K562 (cell line): ENCODE measurements around the gene ADPRHL1. TPM values are rescaled to one million over a fixed set of nuclear protein-coding genes. Genes with fewer than 3 reads are reported as not detected.
A peak's percentile ranks its signal among the peaks of the same experiment; 100 is the strongest.

Experiments used
- ATAC-seq: fragments of 200-7000 bp; cut with Tn5 transposase; 3 replicates; pipeline ENCODE4 v1.9.1; 2020; ENCODE audit warnings: moderate library complexity
- BruUV-seq: library from RNA; stranded (reverse); fragments of 400-500 nt; replicated peaks from 2 replicates; lab custom pipeline; 2021; lab: Mats Ljungman, UMichigan
- CTCF ChIA-PET: fragments of 300-600 bp; formaldehyde crosslinking; extraction: SDS; loops from one replicate; lab custom pipeline; 2021; ENCODE audit warnings: low intra/inter-chr PET ratio; lab: Yijun Ruan, JAX
- POLR2A ChIA-PET: fragments of 300-600, 350-650 bp; sonication (Branson Sonifier 250); formaldehyde crosslinking; extraction: SDS; loops from one replicate; lab custom pipeline; 2021; ENCODE audit warnings: antibody characterized with exemption, inconsistent platforms; lab: Yijun Ruan, JAX
- DNase-seq, 4 experiments: peaks; one replicate each; pipeline versions ENCODE4 v3.0.0 to v3.0.0-alpha.2; 2011 to 2018; ENCODE audit warnings: low spot score in 3 of 4, mixed read lengths in 3 of 4; ENCODE audit errors: extremely low read depth in 1 of 4
- FAIRE-seq: peaks from 2 replicates; lab custom pipeline; 2011; peaks lifted over from hg19 to GRCh38; lab: Jason Lieb, UNC
- H2AFZ ChIP-seq: 2 replicates; pipeline ENCODE4 v1.6.0; 2011; ENCODE audit warnings: low read depth, low read length, control low read depth, inconsistent platforms
- H3K27ac ChIP-seq: fragments of 200-600 bp; 3 replicates; pipeline ENCODE4 v1.8.0; 2011; ENCODE audit warnings: low read depth, mild to moderate bottlenecking, control low read depth, inconsistent platforms, low read length, moderate library complexity, mixed read lengths; ENCODE audit errors: extremely low read depth
- H3K27me3 ChIP-seq, 2 experiments: fragments of 300-600 bp in 1 of 2; 2 replicates in 1 of 2; 3 replicates in 1 of 2; pipeline versions ENCODE4 v1.6.0 to v1.8.0; 2011; ENCODE audit warnings: inconsistent platforms in 2 of 2, low read length in 2 of 2, mild to moderate bottlenecking in 1 of 2, mixed read lengths in 1 of 2, moderate library complexity in 1 of 2; ENCODE audit not compliant: control insufficient read depth in 2 of 2, insufficient read depth in 2 of 2
- H3K36me3 ChIP-seq: fragments of 300-600 bp; 3 replicates; pipeline ENCODE4 v1.8.0; 2011; ENCODE audit warnings: mild to moderate bottlenecking, low read length, inconsistent platforms; ENCODE audit not compliant: control insufficient read depth, insufficient read depth
- H3K4me1 ChIP-seq, 2 experiments: fragments of 200-600 bp in 1 of 2; replicated peaks in 1 of 2; 2 replicates in 1 of 2; 3 replicates in 1 of 2; pipeline versions ENCODE4 v1.5.1 to v1.8.0; 2011; ENCODE audit warnings: inconsistent platforms in 2 of 2, low read length in 2 of 2, mild to moderate bottlenecking in 1 of 2, mixed read lengths in 1 of 2, moderate library complexity in 1 of 2; ENCODE audit not compliant: control insufficient read depth in 2 of 2, insufficient read depth in 2 of 2
- H3K4me2 ChIP-seq: 2 replicates; pipeline ENCODE4 v1.6.1; 2011; ENCODE audit warnings: low read length, control low read depth, inconsistent platforms, mixed read lengths; ENCODE audit not compliant: insufficient read depth
- H3K4me3 ChIP-seq: fragments of 200-600 bp; sonication (generic), shearing (Covaris generic); 2 replicates; pipeline ENCODE4 v1.5.1; 2016; ENCODE audit warnings: control low read depth, inconsistent platforms
- H3K79me2 ChIP-seq: fragments of 200-600 bp; 3 replicates; pipeline ENCODE4 v1.8.0; 2011; ENCODE audit warnings: low read length, inconsistent platforms; ENCODE audit not compliant: control insufficient read depth, insufficient read depth
- H3K9ac ChIP-seq, 2 experiments: 2 replicates each; pipeline versions ENCODE4 v1.6.0 to v1.6.1; 2011; ENCODE audit warnings: low read depth in 2 of 2, low read length in 2 of 2, control low read depth in 1 of 2, inconsistent platforms in 1 of 2, mild to moderate bottlenecking in 1 of 2, mixed read lengths in 1 of 2; ENCODE audit not compliant: insufficient read depth in 1 of 2
- H3K9me1 ChIP-seq: one replicate; pipeline ENCODE4 v1.6.0; 2011; ENCODE audit warnings: inconsistent platforms, mild to moderate bottlenecking, low read length, moderate library complexity; ENCODE audit not compliant: control insufficient read depth, insufficient read depth
- H3K9me3 ChIP-seq: replicated peaks from 2 replicates; pipeline ENCODE4 v1.5.1; 2011; ENCODE audit warnings: low read depth, low read length, inconsistent platforms; ENCODE audit not compliant: control insufficient read depth, insufficient read depth
- H4K20me1 ChIP-seq: replicated peaks from 2 replicates; pipeline ENCODE4 v1.6.1; 2011; ENCODE audit warnings: low read length, inconsistent platforms, mixed read lengths; ENCODE audit not compliant: control insufficient read depth, insufficient read depth
- L3MBTL2 ChIP-seq: fragments of 450-650 bp; IDR thresholded peaks from 2 replicates; pipeline ENCODE4 v1.6.1; 2016; ENCODE audit warnings: mild to moderate bottlenecking, moderate library complexity
- NR1H2 ChIP-seq: sonication (generic); formaldehyde crosslinking; IDR thresholded peaks from 2 replicates; pipeline ENCODE4 v1.4.0; 2020; ENCODE audit warnings: mild to moderate bottlenecking, missing genetic modification reagents
- NR2F6 ChIP-seq: fragments of 450-650 bp; formaldehyde crosslinking; IDR thresholded peaks from 2 replicates; pipeline ENCODE4 v1.4.0; 2020; ENCODE audit warnings: mild to moderate bottlenecking
- RBFOX2 ChIP-seq: fragments of 200-400 bp; formaldehyde crosslinking; IDR thresholded peaks from 2 replicates; pipeline ENCODE4 v1.6.1; 2017; ENCODE audit warnings: low read depth, mild to moderate bottlenecking, low read length, moderate library complexity
- RFX1 ChIP-seq: fragments of 450-650 bp; IDR thresholded peaks from 2 replicates; pipeline ENCODE4 v1.6.1; 2016; ENCODE audit warnings: mild to moderate bottlenecking, moderate library complexity
- RFX5 ChIP-seq: IDR thresholded peaks from 2 replicates; pipeline ENCODE4 v1.6.1; 2011; ENCODE audit warnings: low read depth, mild to moderate bottlenecking, improper control_type of control experiment, low read length
- ZNF146 ChIP-seq: IDR thresholded peaks from one replicate; pipeline ENCODE4 v1.6.1; 2018; ENCODE audit warnings: missing compliant biosample characterization; ENCODE audit not compliant: unreplicated experiment
- ZNF431 ChIP-seq: sonication (generic); formaldehyde crosslinking; IDR thresholded peaks from 2 replicates; pipeline ENCODE4 v1.8.0; 2022; ENCODE audit warnings: mild to moderate bottlenecking, missing genetic modification reagents
- WGBS: fragments of 100-300 bp; shearing (Covaris generic); methylation state at CpG from one replicate; pipeline ENCODE4 v1.1.6; 2016; ENCODE audit warnings: low coverage, mixed read lengths; ENCODE audit not compliant: insufficient coverage; ENCODE audit errors: missing lambda C conversion rate; 5-methylcytosine and 5-hydroxymethylcytosine counted together
- in situ Hi-C: fragments of 300-500 bp; cut with MboI; formaldehyde crosslinking; loops from 4 replicates; pipeline ENCODE4 v1.15.0; 2018; ENCODE audit warnings: inconsistent platforms, mixed read lengths
- intact Hi-C: fragments of 100-400 bp; cut with micrococcal nuclease; formaldehyde crosslinking; loops from 2 replicates; pipeline ENCODE4 v1.14.2; 2022
- polyA plus RNA-seq, 8 experiments: library from polyadenylated mRNA; depleted of rRNA in 4 of 8; stranded (reverse) in 5 of 8; unstranded in 3 of 8; fragments of >200 nt; fragmentation: Nextera tagmentation in 2 of 8; fragmentation: Illumina TruSeq in 1 of 8; extraction: Ambion mirVana in 2 of 8; extraction: Trizol in 1 of 8; gene quantifications; 2 replicates each; pipeline versions ENCODE4 v1.2.1 to v1.2.3, GENCODE V29; 2011 to 2014; ENCODE audit warnings: inconsistent platforms in 1 of 8, missing spikeins in 1 of 8
- total RNA-seq, 7 experiments: library from RNA; depleted of rRNA in 6 of 7; stranded (reverse); fragments of >200 nt in 6 of 7; fragmentation: Illumina TruSeq in 2 of 7; extraction: Trizol in 2 of 7; gene quantifications; 2 replicates each; pipeline versions ENCODE4 v1.2.1 to v1.2.3, GENCODE V29; 2011 to 2021; ENCODE audit warnings: low replicate concordance in 1 of 7
- TF ChIP-seq, protein P1 (sequence below): fragments of 450-650 bp; IDR thresholded peaks from 2 replicates; pipeline ENCODE4 v1.6.1; 2016; ENCODE audit warnings: low read depth, mild to moderate bottlenecking, moderate library complexity
- TF ChIP-seq, protein P2 (sequence below): sonication (generic); formaldehyde crosslinking; IDR thresholded peaks from 2 replicates; pipeline ENCODE4 v1.8.0; 2022; ENCODE audit warnings: missing genetic modification reagents, mild to moderate bottlenecking, moderate library complexity, borderline replicate concordance
- TF ChIP-seq, protein P3 (sequence below): IDR thresholded peaks from 3 replicates; pipeline ENCODE4 v1.6.1; 2011; ENCODE audit warnings: borderline replicate concordance, mild to moderate bottlenecking, moderate library complexity; ENCODE audit not compliant: insufficient read length; ENCODE audit errors: extremely low read depth

The ADPRHL1 gene
- total and polyA plus RNA-seq, 9 of the 15 experiments (the other 6 are each of a cell fraction or from before 2014, with no cell fraction given): 0.06 to 0.76 (median 0.37) TPM; not detected in 1

DNA sequence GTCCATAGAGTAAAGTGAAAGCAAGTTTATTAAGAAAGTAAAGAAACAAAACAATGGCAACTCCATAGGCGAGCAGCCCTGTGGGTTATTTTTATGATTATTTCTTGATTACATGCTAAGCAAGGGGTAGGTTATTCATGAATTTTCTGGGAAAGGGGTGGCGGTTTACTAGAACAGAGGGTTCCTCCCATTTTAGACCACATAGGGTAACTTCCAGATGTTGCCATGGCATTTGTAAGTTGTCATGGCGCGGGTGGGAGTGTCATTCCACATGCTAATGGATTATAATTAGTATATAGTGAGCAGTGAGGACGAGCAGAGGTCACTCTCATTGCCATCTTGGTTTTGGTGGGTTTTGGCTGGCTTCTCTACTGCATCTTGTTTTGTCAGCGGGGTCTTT, 45.6 kb upstream of the ADPRHL1 start:
- TF ChIP-seq, protein P1, sequence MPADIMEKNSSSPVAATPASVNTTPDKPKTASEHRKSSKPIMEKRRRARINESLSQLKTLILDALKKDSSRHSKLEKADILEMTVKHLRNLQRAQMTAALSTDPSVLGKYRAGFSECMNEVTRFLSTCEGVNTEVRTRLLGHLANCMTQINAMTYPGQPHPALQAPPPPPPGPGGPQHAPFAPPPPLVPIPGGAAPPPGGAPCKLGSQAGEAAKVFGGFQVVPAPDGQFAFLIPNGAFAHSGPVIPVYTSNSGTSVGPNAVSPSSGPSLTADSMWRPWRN: no peak
- peak; percentile 73 for TF ChIP-seq RFX1
- H3K4me1 ChIP-seq: peaks cover 4 to 10% of the 10 kb centered on the region in 2 experiments; a peak in 4 of 5 replicates
- H3K27ac ChIP-seq: no peak overlapping the region
- WGBS: 80% methylated on average over 5 of the region's 6 CpGs
- no peaks in the 10 kb centered on the region for H3K9me3 ChIP-seq
- intact Hi-C loops: no loop called here
- H4K20me1 ChIP-seq: 0 out of 2 replicates have a peak, but pooled peaks cover 6% of the 10 kb centered on the region
- DNase-seq (no peak), FAIRE-seq (no peak), ATAC-seq (no peak)
- H3K79me2 ChIP-seq: peaks cover 34% of the 10 kb centered on the region
- H3K36me3 ChIP-seq: peaks cover 89% of the 10 kb centered on the region; the same call in 2 of the 3 replicates
- CTCF ChIA-PET: no interaction called here
- H3K9ac ChIP-seq: no peak overlapping the region
- no TSS peak for BruUV-seq
- peaks cover 3% of the 10 kb centered on the region for H3K9me1 ChIP-seq
- in situ Hi-C loops: loop anchor here (10.0 kb wide), 1 partner anchor 226 kb away; no protein-coding TSS in a partner anchor
- POLR2A ChIA-PET: no interaction called here
- no peak overlapping the region for H3K4me2 ChIP-seq
- no peaks in the 10 kb centered on the region for H3K27me3 ChIP-seq
- no peak overlapping the region for H3K4me3 ChIP-seq
- H2AFZ ChIP-seq: no peak overlapping the region

DNA sequence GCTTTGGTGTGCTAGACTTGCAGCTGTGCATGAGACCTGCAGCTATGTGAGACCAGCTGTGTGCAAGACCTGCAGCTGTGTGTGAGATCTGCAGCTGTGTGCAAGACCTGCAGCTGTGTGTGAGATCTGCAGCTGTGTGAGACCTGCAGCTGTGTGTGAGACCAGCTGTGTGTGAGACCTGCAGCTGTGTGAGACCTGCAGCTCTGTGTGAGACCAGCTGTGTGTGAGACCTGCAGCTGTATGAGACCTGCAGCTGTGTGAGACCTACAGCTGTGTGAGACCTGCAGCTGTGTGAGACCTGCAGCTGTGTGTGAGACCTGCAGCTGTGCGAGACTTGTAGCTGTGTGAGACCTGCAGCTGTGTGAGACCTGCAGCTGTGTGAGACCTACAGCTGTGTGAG, 43.9 kb upstream of the ADPRHL1 start:
- no peaks in the 10 kb centered on the region for H3K9me3 ChIP-seq
- in situ Hi-C loops (loop anchor here (10.0 kb wide), 1 partner anchor 228 kb away; no protein-coding TSS in a partner anchor), intact Hi-C loops (no loop called here)
- no peak for TF ChIP-seq ZNF146
- TF ChIP-seq RFX5: no peak
- no peak for TF ChIP-seq ZNF431 (CRISPR knock-in tag)
- TF ChIP-seq NR1H2 (CRISPR knock-in tag): no peak
- TF ChIP-seq, protein P2, sequence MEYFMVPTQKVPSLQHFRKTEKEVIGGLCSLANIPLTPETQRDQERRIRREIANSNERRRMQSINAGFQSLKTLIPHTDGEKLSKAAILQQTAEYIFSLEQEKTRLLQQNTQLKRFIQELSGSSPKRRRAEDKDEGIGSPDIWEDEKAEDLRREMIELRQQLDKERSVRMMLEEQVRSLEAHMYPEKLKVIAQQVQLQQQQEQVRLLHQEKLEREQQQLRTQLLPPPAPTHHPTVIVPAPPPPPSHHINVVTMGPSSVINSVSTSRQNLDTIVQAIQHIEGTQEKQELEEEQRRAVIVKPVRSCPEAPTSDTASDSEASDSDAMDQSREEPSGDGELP (CRISPR knock-in tag): peak; percentile 33; the same call in 1 of the 2 replicates
- TF ChIP-seq RBFOX2: 0 out of 2 replicates have a peak, but pooled peaks have one; percentile 30
- TF ChIP-seq NR2F6 (CRISPR knock-in tag): no peak
- TF ChIP-seq, protein P3, sequence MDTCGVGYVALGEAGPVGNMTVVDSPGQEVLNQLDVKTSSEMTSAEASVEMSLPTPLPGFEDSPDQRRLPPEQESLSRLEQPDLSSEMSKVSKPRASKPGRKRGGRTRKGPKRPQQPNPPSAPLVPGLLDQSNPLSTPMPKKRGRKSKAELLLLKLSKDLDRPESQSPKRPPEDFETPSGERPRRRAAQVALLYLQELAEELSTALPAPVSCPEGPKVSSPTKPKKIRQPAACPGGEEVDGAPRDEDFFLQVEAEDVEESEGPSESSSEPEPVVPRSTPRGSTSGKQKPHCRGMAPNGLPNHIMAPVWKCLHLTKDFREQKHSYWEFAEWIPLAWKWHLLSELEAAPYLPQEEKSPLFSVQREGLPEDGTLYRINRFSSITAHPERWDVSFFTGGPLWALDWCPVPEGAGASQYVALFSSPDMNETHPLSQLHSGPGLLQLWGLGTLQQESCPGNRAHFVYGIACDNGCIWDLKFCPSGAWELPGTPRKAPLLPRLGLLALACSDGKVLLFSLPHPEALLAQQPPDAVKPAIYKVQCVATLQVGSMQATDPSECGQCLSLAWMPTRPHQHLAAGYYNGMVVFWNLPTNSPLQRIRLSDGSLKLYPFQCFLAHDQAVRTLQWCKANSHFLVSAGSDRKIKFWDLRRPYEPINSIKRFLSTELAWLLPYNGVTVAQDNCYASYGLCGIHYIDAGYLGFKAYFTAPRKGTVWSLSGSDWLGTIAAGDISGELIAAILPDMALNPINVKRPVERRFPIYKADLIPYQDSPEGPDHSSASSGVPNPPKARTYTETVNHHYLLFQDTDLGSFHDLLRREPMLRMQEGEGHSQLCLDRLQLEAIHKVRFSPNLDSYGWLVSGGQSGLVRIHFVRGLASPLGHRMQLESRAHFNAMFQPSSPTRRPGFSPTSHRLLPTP: no peak
- TF ChIP-seq L3MBTL2: no peak
- no peak overlapping the region for H2AFZ ChIP-seq
- no peak overlapping the region for H3K27ac ChIP-seq
- peaks cover 7 to 11% of the 10 kb centered on the region in 2 experiments for H3K4me1 ChIP-seq
- 0 out of 2 replicates have a peak, but pooled peaks cover 6% of the 10 kb centered on the region for H4K20me1 ChIP-seq
- H3K9ac ChIP-seq: peak overlapping the region in 1 of 2 experiments; percentile 26; a peak in 1 of 4 replicates
- peaks cover 50% of the 10 kb centered on the region for H3K79me2 ChIP-seq
- DNase-seq (no peak), ATAC-seq (no peak), FAIRE-seq (no peak)
- H3K9me1 ChIP-seq: peaks cover 3% of the 10 kb centered on the region
- H3K27me3 ChIP-seq: no peaks in the 10 kb centered on the region
- ChIA-PET POLR2A (interaction anchor here (1.1 to 2.7 kb wide), 4 partner anchors 8 to 17 kb away, joined by 3 to 10 read pairs (median 4); no protein-coding TSS in a partner anchor), CTCF (no interaction called here)
- H3K36me3 ChIP-seq: peaks cover 81% of the 10 kb centered on the region; the same call in 2 of the 3 replicates
- H3K4me2 ChIP-seq: no peak overlapping the region
- 0% methylated on average over 1 of the region's 1 CpG for WGBS
- H3K4me3 ChIP-seq: no peak overlapping the region
- no TSS peak for BruUV-seq
